Measurements from ENCODE around the gene MAPKAP1.

The MAPKAP1 gene

DNA sequence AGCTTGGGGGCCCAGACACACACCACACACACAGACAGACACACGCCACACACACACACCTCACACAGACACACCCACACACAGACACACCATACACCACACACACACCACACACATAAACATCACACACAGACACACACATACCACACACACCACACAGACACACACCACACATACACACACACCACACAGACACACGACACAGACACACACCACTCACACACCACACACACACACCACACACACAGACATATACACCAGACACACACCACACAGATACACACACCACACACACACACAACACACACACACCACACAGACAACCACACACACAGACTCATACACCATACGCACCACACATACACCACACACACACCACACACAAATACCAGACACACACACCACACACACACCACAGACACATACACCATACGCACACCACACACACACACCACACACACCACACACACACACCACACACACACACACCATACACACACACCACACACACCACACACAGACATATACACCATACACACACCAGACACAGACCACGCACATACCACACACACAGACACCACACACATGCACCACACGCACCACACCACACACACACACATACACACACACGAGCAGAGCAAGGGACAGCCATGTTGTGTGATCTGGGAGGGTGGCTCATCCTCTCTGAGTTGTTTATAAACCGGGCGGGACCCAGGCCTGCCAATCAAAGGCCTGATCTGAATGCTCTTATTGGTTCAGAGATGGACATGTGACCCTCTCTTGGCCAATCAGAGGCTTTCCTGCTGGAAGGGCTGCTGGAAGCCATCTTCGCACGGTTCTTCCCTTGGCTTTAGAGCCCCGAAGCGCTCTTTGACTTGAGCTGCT lies 297.1 kb downstream of the MAPKAP1 start:
- Histone ChIP-seq H3K9me3 (no peaks in the 10 kb centered on the region), H3K27ac (no peak overlapping the region), H3K27me3 (peaks cover 52% of the 10 kb centered on the region), H3K36me3 (no peaks in the 10 kb centered on the region), H3K4me3 (ENCODE audit: low read depth in 1 of 2, low read length in 1 of 2) (peak overlapping the region in 1 of 2 experiments; percentile 38), H3K4me1 (ENCODE audit: control insufficient read depth in 1 of 2, insufficient read depth in 1 of 2, low read depth in 1 of 2, low read length in 1 of 2) (peaks cover 9 to 13% of the 10 kb centered on the region in 2 experiments)
- TF ChIP-seq, protein P1, sequence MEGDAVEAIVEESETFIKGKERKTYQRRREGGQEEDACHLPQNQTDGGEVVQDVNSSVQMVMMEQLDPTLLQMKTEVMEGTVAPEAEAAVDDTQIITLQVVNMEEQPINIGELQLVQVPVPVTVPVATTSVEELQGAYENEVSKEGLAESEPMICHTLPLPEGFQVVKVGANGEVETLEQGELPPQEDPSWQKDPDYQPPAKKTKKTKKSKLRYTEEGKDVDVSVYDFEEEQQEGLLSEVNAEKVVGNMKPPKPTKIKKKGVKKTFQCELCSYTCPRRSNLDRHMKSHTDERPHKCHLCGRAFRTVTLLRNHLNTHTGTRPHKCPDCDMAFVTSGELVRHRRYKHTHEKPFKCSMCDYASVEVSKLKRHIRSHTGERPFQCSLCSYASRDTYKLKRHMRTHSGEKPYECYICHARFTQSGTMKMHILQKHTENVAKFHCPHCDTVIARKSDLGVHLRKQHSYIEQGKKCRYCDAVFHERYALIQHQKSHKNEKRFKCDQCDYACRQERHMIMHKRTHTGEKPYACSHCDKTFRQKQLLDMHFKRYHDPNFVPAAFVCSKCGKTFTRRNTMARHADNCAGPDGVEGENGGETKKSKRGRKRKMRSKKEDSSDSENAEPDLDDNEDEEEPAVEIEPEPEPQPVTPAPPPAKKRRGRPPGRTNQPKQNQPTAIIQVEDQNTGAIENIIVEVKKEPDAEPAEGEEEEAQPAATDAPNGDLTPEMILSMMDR (IDR thresholded peaks at IDR 0.05): no peak

DNA sequence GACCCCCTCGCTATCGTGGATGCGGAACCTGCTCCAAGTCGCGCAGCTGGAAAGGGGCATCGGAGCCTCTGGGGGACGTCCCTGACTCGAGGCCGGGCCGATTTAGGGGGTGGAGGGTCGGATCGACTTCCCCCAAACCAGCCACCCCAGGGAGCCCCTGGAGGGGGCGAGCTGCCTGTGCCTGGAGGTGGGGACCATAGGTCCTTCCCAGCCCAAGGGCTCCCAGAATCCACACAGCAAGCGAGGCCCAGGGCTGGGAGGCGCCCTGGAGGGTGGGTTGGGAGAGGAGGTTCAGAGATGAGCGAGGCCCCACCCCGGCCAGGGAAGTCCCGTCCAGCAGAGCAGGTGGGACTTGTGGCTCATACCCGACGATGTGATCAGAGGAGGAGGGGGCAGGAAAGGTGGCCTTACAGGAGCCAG lies 297.8 kb downstream of the MAPKAP1 start:
- Histone ChIP-seq H3K4me1 (ENCODE audit: control insufficient read depth in 1 of 2, insufficient read depth in 1 of 2, low read depth in 1 of 2, low read length in 1 of 2) (peaks cover 9 to 13% of the 10 kb centered on the region in 2 experiments), H3K27ac (no peak overlapping the region), H3K4me3 (ENCODE audit: low read depth in 1 of 2, low read length in 1 of 2) (no peak overlapping the region), H3K9me3 (no peaks in the 10 kb centered on the region), H3K27me3 (peaks cover 52% of the 10 kb centered on the region), H3K36me3 (no peaks in the 10 kb centered on the region)
- TF ChIP-seq, protein P1 (IDR thresholded peaks at IDR 0.05): no peak

DNA sequence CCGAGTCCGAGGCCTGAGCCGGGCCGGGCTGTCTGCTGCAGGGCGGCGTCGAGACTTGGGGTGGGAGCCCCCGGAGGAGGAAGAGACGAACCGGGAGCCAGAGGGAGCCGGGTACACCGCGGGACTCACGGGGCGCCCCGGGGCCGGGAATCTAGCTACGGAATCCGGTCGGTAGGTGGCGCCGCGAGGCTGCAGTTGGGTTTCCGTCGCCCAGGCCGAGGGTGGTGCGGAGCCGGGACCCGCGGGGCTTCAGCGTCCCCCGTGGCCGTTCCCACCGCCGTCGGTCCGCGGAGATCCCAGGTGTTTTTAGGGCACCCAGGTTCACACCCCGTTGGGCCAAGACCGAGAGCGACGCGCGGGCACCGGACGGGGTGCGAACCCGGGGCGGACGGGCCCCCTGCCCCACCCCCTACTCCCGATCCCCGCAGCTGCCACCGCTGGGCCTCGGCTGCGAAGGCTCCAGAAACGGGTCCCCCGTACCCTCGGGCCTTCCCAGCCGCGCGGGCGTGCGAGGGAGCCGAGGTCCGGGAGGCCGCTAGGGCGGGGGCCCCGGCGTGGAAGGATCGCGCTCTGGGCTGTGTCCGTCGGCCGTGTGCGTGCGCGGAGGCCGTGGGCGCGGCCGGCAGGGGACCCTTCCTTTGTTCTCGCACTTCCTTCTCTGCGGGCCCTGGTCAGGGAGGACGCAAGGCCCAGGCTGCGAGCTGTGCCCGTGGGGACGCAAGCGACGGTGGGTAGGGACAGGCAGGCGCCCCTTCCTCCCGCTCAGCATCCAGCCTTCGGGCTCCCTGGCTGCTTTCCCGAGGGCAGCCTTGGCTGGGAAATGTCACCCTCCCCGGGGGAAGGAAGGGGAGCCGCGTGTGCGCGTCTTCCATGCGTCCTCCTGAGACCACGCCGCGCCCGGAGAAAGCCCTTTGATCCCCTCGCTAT lies 298.8 kb downstream of the MAPKAP1 start:
- Histone ChIP-seq H3K27me3 (peaks cover 52% of the 10 kb centered on the region), H3K9me3 (no peaks in the 10 kb centered on the region), H3K4me3 (ENCODE audit: low read depth in 1 of 2, low read length in 1 of 2) (peak overlapping the region; percentile 57 to 62), H3K36me3 (no peaks in the 10 kb centered on the region), H3K27ac (no peak overlapping the region), H3K4me1 (ENCODE audit: control insufficient read depth in 1 of 2, insufficient read depth in 1 of 2, low read depth in 1 of 2, low read length in 1 of 2) (peaks cover 9 to 13% of the 10 kb centered on the region in 2 experiments)
- TF ChIP-seq, protein P1 (IDR thresholded peaks at IDR 0.05): peak; percentile 44

DNA sequence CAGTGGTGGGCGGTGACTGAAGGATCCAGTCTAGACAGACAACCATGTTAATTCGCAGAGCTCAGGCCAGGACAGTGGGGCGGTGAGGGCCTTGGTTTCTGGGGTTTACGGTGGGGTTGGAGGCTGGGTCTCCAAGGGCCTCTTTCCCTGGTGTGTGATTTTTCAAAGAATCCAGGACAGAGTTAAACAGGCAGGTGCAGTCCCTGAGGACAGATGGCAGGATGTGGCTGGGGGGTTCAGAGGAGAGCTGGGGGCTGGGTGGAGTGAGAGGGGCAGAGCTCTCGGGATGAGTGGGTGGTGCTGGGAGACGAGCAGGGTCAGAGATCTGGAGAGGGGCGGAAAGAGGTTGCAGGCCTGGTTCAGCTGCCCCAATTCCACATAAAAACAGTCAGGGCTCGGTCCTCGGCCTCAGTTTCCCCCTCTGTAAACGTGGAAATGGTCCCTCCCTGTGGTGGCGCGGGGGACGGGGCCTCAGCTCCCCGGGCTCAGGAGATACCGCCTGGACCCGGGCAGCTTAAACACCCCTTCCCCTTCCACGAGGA lies 299.5 kb downstream of the MAPKAP1 start:
- no peak overlapping the region for H3K27ac ChIP-seq
- peak overlapping the region; percentile 57 to 62 for H3K4me3 ChIP-seq (ENCODE audit: low read depth in 1 of 2, low read length in 1 of 2)
- no peaks in the 10 kb centered on the region for H3K9me3 ChIP-seq
- H3K36me3 ChIP-seq: no peaks in the 10 kb centered on the region
- H3K27me3 ChIP-seq: peaks cover 52% of the 10 kb centered on the region
- peaks cover 9 to 13% of the 10 kb centered on the region in 2 experiments for H3K4me1 ChIP-seq (ENCODE audit: control insufficient read depth in 1 of 2, insufficient read depth in 1 of 2, low read depth in 1 of 2, low read length in 1 of 2)
- TF ChIP-seq, protein P1 (IDR thresholded peaks at IDR 0.05): no peak

DNA sequence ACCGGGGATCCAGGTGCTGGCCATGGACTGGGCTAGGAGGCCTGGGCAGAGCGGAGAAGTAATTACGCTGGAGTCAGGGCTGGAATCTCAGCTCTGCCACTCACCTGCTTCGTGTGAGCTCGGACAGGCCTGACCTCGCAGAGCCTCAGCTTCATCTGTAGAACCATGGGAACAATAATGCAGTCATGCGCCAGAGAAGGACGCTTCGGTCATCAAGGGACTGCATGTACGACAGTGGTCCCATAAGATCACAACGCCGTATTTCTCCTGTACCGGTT lies 300.3 kb downstream of the MAPKAP1 start:
- H3K36me3 ChIP-seq: no peaks in the 10 kb centered on the region
- H3K4me1 ChIP-seq (ENCODE audit: control insufficient read depth in 1 of 2, insufficient read depth in 1 of 2, low read depth in 1 of 2, low read length in 1 of 2): peaks cover 9 to 13% of the 10 kb centered on the region in 2 experiments
- no peak overlapping the region for H3K4me3 ChIP-seq (ENCODE audit: low read depth in 1 of 2, low read length in 1 of 2)
- H3K9me3 ChIP-seq: no peaks in the 10 kb centered on the region
- TF ChIP-seq, protein P1 (IDR thresholded peaks at IDR 0.05): no peak
- H3K27me3 ChIP-seq: peaks cover 52% of the 10 kb centered on the region
- no peak overlapping the region for H3K27ac ChIP-seq
